Measurements from ENCODE around the gene UBN2. TPM values are rescaled to one million over a fixed set of nuclear protein-coding genes. Genes with fewer than 3 reads are reported as not detected.

UBN2 gene
- total RNA-seq, 4 donors from 2014 or later: 3.6 to 40.5 (median 17.5) TPM

GRCh38 chr7:139351027-139351426 lies 120.0 kb downstream of the UBN2 start:
- no peak for DNase-seq
- Histone ChIP-seq H3K36me3 (no peaks in the 10 kb centered on the region), H3K27me3 (no peaks in the 10 kb centered on the region), H3K4me3 (no peak overlapping the region), H3K9me3 (no peaks in the 10 kb centered on the region), H3K27ac (no peak overlapping the region), H3K4me1 (no peaks in the 10 kb centered on the region)
- TF ChIP-seq POLR2A (IDR thresholded peaks at IDR 0.05) (no peak), CTCF (IDR thresholded peaks at IDR 0.05) (no peak)
- intact Hi-C loops (cut with DNase I; ENCODE audit: low total_unique reads): no loop called here

GRCh38 chr7:139354729-139355128 lies 123.7 kb downstream of the UBN2 start:
- Histone ChIP-seq H3K27me3 (no peaks in the 10 kb centered on the region), H3K9me3 (no peaks in the 10 kb centered on the region), H3K36me3 (no peaks in the 10 kb centered on the region), H3K4me3 (no peak overlapping the region), H3K27ac (no peak overlapping the region), H3K4me1 (no peaks in the 10 kb centered on the region)
- no peak for TF ChIP-seq CTCF (IDR thresholded peaks at IDR 0.05)
- no peak for TF ChIP-seq POLR2A (IDR thresholded peaks at IDR 0.05)
- intact Hi-C loops (cut with DNase I; ENCODE audit: low total_unique reads): no loop called here
- no peak for DNase-seq

GRCh38 chr7:139355320-139355719 lies 124.3 kb downstream of the UBN2 start:
- TF ChIP-seq CTCF (IDR thresholded peaks at IDR 0.05): no peak
- Histone ChIP-seq H3K27me3 (no peaks in the 10 kb centered on the region), H3K4me1 (no peaks in the 10 kb centered on the region), H3K27ac (no peak overlapping the region), H3K9me3 (no peaks in the 10 kb centered on the region), H3K36me3 (no peaks in the 10 kb centered on the region), H3K4me3 (no peak overlapping the region)
- no peak for DNase-seq
- intact Hi-C loops (cut with DNase I; ENCODE audit: low total_unique reads): no loop called here

Small RNA genes lying within 50 kb of the gene (small RNA-seq; reads per million reads assigned to genes)
- gene AC009220.1: not detected
- gene RNU6-206P: not detected

Other genes starting within 250 kb of the UBN2 start
- gene KIAA1549, start 249.8 kb upstream of the UBN2 start, total RNA-seq: 1 to 10 TPM; 1.2 to 8.6 (median 3.8) TPM
- 10 to 100 TPM in 3 of 4 donors, 1 to 10 TPM in 1; 10.0 to 73.0 (median 31.9) TPM for gene ZC3HAV1L, start 195.2 kb upstream of the UBN2 start, total RNA-seq
- gene ZC3HAV1, start 121.5 kb upstream of the UBN2 start, total RNA-seq: 10 to 100 TPM; 14.1 to 39.7 (median 29.2) TPM
- gene FMC1, start 110.1 kb downstream of the UBN2 start, total RNA-seq: 10 to 100 TPM in 2 of 4 donors, 1 to 10 TPM in 2; 4.1 to 17.9 (median 8.6) TPM
- gene LUC7L2, start 128.7 kb downstream of the UBN2 start, total RNA-seq: 100 to 1,000 TPM in 1 of 4 donors, 10 to 100 TPM in 3; 37.4 to 142 (median 72.6) TPM